Transverse colon (tissue), 4 donors: ENCODE data around the gene MYCL.

Source experiments
- CTCF ChIP-seq, 5 experiments: fragments of 200-600 bp in 3 of 5; fragments of 450-650 bp in 2 of 5; sonication (generic) in 3 of 5; IDR thresholded peaks; 1 replicate in 2 of 5; 2 replicates in 3 of 5; pipeline ENCODE4 v1.5.1; 2016 to 2017; ENCODE audit warnings: antibody characterized with exemption in 5 of 5, inconsistent platforms in 3 of 5, mild to moderate bottlenecking in 2 of 5, moderate library complexity in 1 of 5
- EP300 ChIP-seq: sonication (generic); formaldehyde crosslinking; IDR thresholded peaks from one replicate; pipeline ENCODE4 v1.6.1; 2017; ENCODE audit warnings: antibody characterized with exemption, low read depth
- POLR2A ChIP-seq: fragments of 450-650 bp; IDR thresholded peaks from one replicate; pipeline ENCODE4 v1.6.1; 2016; ENCODE audit warnings: antibody characterized with exemption, mild to moderate bottlenecking, moderate library complexity
- POLR2AphosphoS5 ChIP-seq, 3 donors: sonication (generic); formaldehyde crosslinking; IDR thresholded peaks; one replicate each; pipeline ENCODE4 v1.6.1; 2016; ENCODE audit warnings: antibody characterized with exemption in 3 of 3

GRCh38 chr1:39907528-39908453, 6.1 kb upstream of the MYCL start:
- TF ChIP-seq POLR2A (no peak), CTCF (IDR thresholded peaks at IDR 0.05) (no peak), POLR2AphosphoS5 (IDR thresholded peaks at IDR 0.05) (no peak), EP300 (no peak)
